Esophagus (tissue), 2 donors: ENCODE data around the gene SUPT3H. TPM values are rescaled to one million over a fixed set of nuclear protein-coding genes. Genes with fewer than 3 reads are reported as not detected.
"Not testable (repeated sequence)": the region's sequence is repeated elsewhere in the genome, so short reads cannot be mapped to it uniquely, and the experiment has no call there.

ENCODE experiments used
- H3K27ac ChIP-seq, 2 donors: one replicate each; pipeline ENCODE4 v1.5.1; 2013; ENCODE audit warnings: low read depth in 2 of 2, mild to moderate bottlenecking in 2 of 2, inconsistent platforms in 1 of 2, low read length in 1 of 2, moderate library complexity in 1 of 2
- H3K27me3 ChIP-seq, 2 donors: one replicate each; pipeline ENCODE4 v1.6.1; 2013; ENCODE audit warnings: low read length in 2 of 2, control low read depth in 1 of 2, mild to moderate bottlenecking in 1 of 2; ENCODE audit not compliant: insufficient read depth in 2 of 2, control insufficient read depth in 1 of 2
- H3K36me3 ChIP-seq, 2 donors: one replicate each; pipeline ENCODE4 v1.6.1; 2013; ENCODE audit warnings: low read length in 1 of 2; ENCODE audit not compliant: control insufficient read depth in 2 of 2, insufficient read depth in 2 of 2
- H3K4me1 ChIP-seq, 2 donors: one replicate each; pipeline ENCODE4 v1.6.1; 2013; ENCODE audit warnings: low read length in 1 of 2; ENCODE audit not compliant: control insufficient read depth in 2 of 2, insufficient read depth in 2 of 2
- H3K4me3 ChIP-seq, 2 donors: one replicate each; pipeline ENCODE4 v1.5.1; 2013; ENCODE audit warnings: low read length in 2 of 2, mild to moderate bottlenecking in 2 of 2, low read depth in 1 of 2, moderate library complexity in 1 of 2
- H3K9me3 ChIP-seq, 2 donors: one replicate each; pipeline ENCODE4 v1.6.1; 2013; ENCODE audit warnings: mild to moderate bottlenecking in 2 of 2, low read depth in 1 of 2, low read length in 1 of 2, moderate library complexity in 1 of 2; ENCODE audit not compliant: control insufficient read depth in 2 of 2, insufficient read depth in 1 of 2
- WGBS, 2 donors: extraction: QIAGEN DNeasy Blood & Tissue Kit; methylation state at CpG; one replicate each; pipeline ENCODE4 v1.1.7; 2013; 5-methylcytosine and 5-hydroxymethylcytosine counted together
- polyA plus RNA-seq, 2 donors: library from polyadenylated mRNA; stranded (reverse); fragments of 200-250 nt; gene quantifications; one replicate each; pipeline ENCODE4 v1.2.3, GENCODE V29; 2013
- donor health status: healthy with polysubstance abuse.
- donor health status: Bipolar disorder and iron deficiency.

The SUPT3H gene
- polyA plus RNA-seq, 2 donors: 2.8 to 3.6 TPM

- H3K9me3 ChIP-seq: no peaks in the 10 kb centered on the region
- no peaks in the 10 kb centered on the region for H3K36me3 ChIP-seq
- H3K4me1 ChIP-seq: no peaks in the 10 kb centered on the region
- no peaks in the 10 kb centered on the region for H3K27me3 ChIP-seq
- H3K27ac ChIP-seq: no peak overlapping the region
- WGBS, 2 donors: 85 to 95% methylated on average over 1 of the region's 1 CpG
- H3K4me3 ChIP-seq: no peak overlapping the region
Observed at GRCh38 chr6:45148711-45149341, 228.9 kb downstream of the SUPT3H start.

- no peak overlapping the region for H3K27ac ChIP-seq
- H3K4me3 ChIP-seq: no peak overlapping the region
- H3K4me1 ChIP-seq: no peaks in the 10 kb centered on the region
- H3K27me3 ChIP-seq: no peaks in the 10 kb centered on the region
- WGBS, 2 donors: 95 to 100% methylated on average over 1 of the region's 1 CpG
- no peaks in the 10 kb centered on the region for H3K9me3 ChIP-seq
- no peaks in the 10 kb centered on the region for H3K36me3 ChIP-seq
Observed at GRCh38 chr6:45148278-45148677, 229.5 kb downstream of the SUPT3H start.

- not testable (repeated sequence) for H3K27ac ChIP-seq, H3K4me1 ChIP-seq, H3K36me3 ChIP-seq, H3K4me3 ChIP-seq, H3K9me3 ChIP-seq, H3K27me3 ChIP-seq
- 93 to 94% methylated on average over 3 of the region's 3 CpGs for WGBS, 2 donors
Observed at GRCh38 chr6:45145658-45146057, 232.1 kb downstream of the SUPT3H start.

GRCh38 chr6:45138765-45139164, 239.0 kb downstream of the SUPT3H start:
- no peak overlapping the region for H3K27ac ChIP-seq
- H3K27me3 ChIP-seq: no peaks in the 10 kb centered on the region
- no peak overlapping the region for H3K4me3 ChIP-seq
- no peaks in the 10 kb centered on the region for H3K9me3 ChIP-seq
- no peaks in the 10 kb centered on the region for H3K4me1 ChIP-seq
- no peaks in the 10 kb centered on the region for H3K36me3 ChIP-seq

- Histone ChIP-seq H3K4me1 (no peaks in the 10 kb centered on the region), H3K27me3 (no peaks in the 10 kb centered on the region), H3K36me3 (no peaks in the 10 kb centered on the region), H3K27ac (no peak overlapping the region), H3K4me3 (no peak overlapping the region), H3K9me3 (no peaks in the 10 kb centered on the region)
Observed at GRCh38 chr6:45136495-45136894, 241.2 kb downstream of the SUPT3H start.

GRCh38 chr6:45132658-45133294, 245.0 kb downstream of the SUPT3H start:
- no peaks in the 10 kb centered on the region for H3K4me1 ChIP-seq
- H3K9me3 ChIP-seq: no peaks in the 10 kb centered on the region
- H3K4me3 ChIP-seq: no peak overlapping the region
- WGBS, 2 donors: 61 to 64% methylated on average over 1 of the region's 1 CpG
- no peaks in the 10 kb centered on the region for H3K27me3 ChIP-seq
- H3K27ac ChIP-seq: no peak overlapping the region
- H3K36me3 ChIP-seq: no peaks in the 10 kb centered on the region

GRCh38 chr6:45132059-45132458, 245.7 kb downstream of the SUPT3H start:
- H3K4me3 ChIP-seq: no peak overlapping the region
- no peaks in the 10 kb centered on the region for H3K4me1 ChIP-seq
- H3K27ac ChIP-seq: no peak overlapping the region
- H3K9me3 ChIP-seq: no peaks in the 10 kb centered on the region
- no peaks in the 10 kb centered on the region for H3K27me3 ChIP-seq
- WGBS, 2 donors: 69 to 74% methylated on average over 1 of the region's 1 CpG
- no peaks in the 10 kb centered on the region for H3K36me3 ChIP-seq

- WGBS, 2 donors: 98 to 99% methylated on average over 1 of the region's 1 CpG
- Histone ChIP-seq H3K27ac (no peak overlapping the region), H3K4me1 (no peaks in the 10 kb centered on the region), H3K27me3 (no peaks in the 10 kb centered on the region), H3K4me3 (no peak overlapping the region), H3K36me3 (no peaks in the 10 kb centered on the region), H3K9me3 (no peaks in the 10 kb centered on the region)
Observed at GRCh38 chr6:45129051-45129450, 248.7 kb downstream of the SUPT3H start.

- 92 to 97% methylated on average over 2 of the region's 2 CpGs for WGBS, 2 donors
Observed at GRCh38 chr6:45127185-45127584, 250.5 kb downstream of the SUPT3H start.

GRCh38 chr6:45126033-45126432, 251.7 kb downstream of the SUPT3H start:
- Histone ChIP-seq H3K4me1 (no peaks in the 10 kb centered on the region), H3K27ac (no peak overlapping the region), H3K36me3 (no peaks in the 10 kb centered on the region), H3K4me3 (no peak overlapping the region), H3K27me3 (no peaks in the 10 kb centered on the region), H3K9me3 (no peaks in the 10 kb centered on the region)

More at GRCh38 chr6:45127185-45127584, 250.5 kb downstream of the SUPT3H start:
- no peaks in the 10 kb centered on the region for H3K9me3 ChIP-seq
- H3K36me3 ChIP-seq: no peaks in the 10 kb centered on the region
- no peak overlapping the region for H3K27ac ChIP-seq
- H3K4me1 ChIP-seq: no peaks in the 10 kb centered on the region
- no peak overlapping the region for H3K4me3 ChIP-seq
- no peaks in the 10 kb centered on the region for H3K27me3 ChIP-seq
